Omental fat pad (tissue), 4 donors: ENCODE results near the gene TUBB2B. TPM values are rescaled to one million over a fixed set of nuclear protein-coding genes. Genes with fewer than 3 reads are reported as not detected.

Source experiments
- ATAC-seq: fragments of 150-250 bp; one replicate; pipeline ENCODE4 v1.9.1; 2016; ENCODE audit warnings: mild to moderate bottlenecking, moderate library complexity; ENCODE audit not compliant: low FRiP score
- DNase-seq: peaks from one replicate; pipeline ENCODE4 v3.0.0-alpha.2; 2019; ENCODE audit warnings: low spot score
- CTCF ChIP-seq, 3 donors: fragments of 450-650 bp; IDR thresholded peaks; one replicate each; pipeline ENCODE4 v1.5.1; 2016 to 2017; ENCODE audit warnings: antibody characterized with exemption in 3 of 3, mild to moderate bottlenecking in 3 of 3, moderate library complexity in 2 of 3
- total RNA-seq, 4 donors: library from RNA; depleted of rRNA; stranded (reverse); fragments of >200 nt; gene quantifications; one replicate each; pipeline ENCODE4 v1.1.0, GENCODE V29; 2016

Gene TUBB2B
- total RNA-seq, 4 donors from 2014 or later, result 2.4 to 8.9 (median 3.9) TPM

- DNase-seq, result no peak
- no peak for TF ChIP-seq CTCF (IDR thresholded peaks at IDR 0.05)
- ATAC-seq, result no peak
Measured at GRCh38 chr6:3263096-3263495, 35.6 kb upstream of the TUBB2B start.

- TF ChIP-seq CTCF (IDR thresholded peaks at IDR 0.05), result no peak
- ATAC-seq (no peak), DNase-seq (no peak)
Measured at GRCh38 chr6:3261921-3262320, 34.5 kb upstream of the TUBB2B start.

GRCh38 chr6:3261518-3261820 lies 34.0 kb upstream of the TUBB2B start:
- no peak for TF ChIP-seq CTCF (IDR thresholded peaks at IDR 0.05)
- no peak for ATAC-seq
- DNase-seq, result no peak

GRCh38 chr6:3260772-3261517 lies 33.5 kb upstream of the TUBB2B start:
- DNase-seq (no peak), ATAC-seq (no peak)
- TF ChIP-seq CTCF (IDR thresholded peaks at IDR 0.05), result no peak

GRCh38 chr6:3260296-3260695 lies 32.8 kb upstream of the TUBB2B start:
- DNase-seq, result no peak
- no peak for TF ChIP-seq CTCF (IDR thresholded peaks at IDR 0.05)
- ATAC-seq, result no peak

GRCh38 chr6:3259491-3259958 lies 32.1 kb upstream of the TUBB2B start:
- DNase-seq (no peak), ATAC-seq (peak; percentile 7)
- TF ChIP-seq CTCF (IDR thresholded peaks at IDR 0.05), result no peak
